Left ventricle myocardium inferior (tissue), 1 donor: Measurements from ENCODE around the gene ASTN1. TPM values are rescaled to one million over a fixed set of nuclear protein-coding genes. Genes with fewer than 3 reads are reported as not detected.

Experiments
- DNase-seq: peaks from one replicate; pipeline ENCODE4 v3.0.0-alpha.2; 2020
- H3K27ac ChIP-seq: fragments of 200-600 bp; replicated peaks from 2 replicates; pipeline ENCODE4 v1.8.0; 2021
- H3K27me3 ChIP-seq: fragments of 200-600 bp; 2 replicates; pipeline ENCODE4 v1.8.0; 2021; ENCODE audit warnings: low read depth
- H3K36me3 ChIP-seq: fragments of 200-600 bp; 2 replicates; pipeline ENCODE4 v1.8.0; 2021
- H3K4me1 ChIP-seq: fragments of 200-600 bp; 2 replicates; pipeline ENCODE4 v1.8.0; 2021
- H3K4me3 ChIP-seq: fragments of 200-600 bp; 2 replicates; pipeline ENCODE4 v1.8.0; 2021; ENCODE audit warnings: mild to moderate bottlenecking, moderate library complexity
- H3K9me3 ChIP-seq: fragments of 200-600 bp; replicated peaks from 2 replicates; pipeline ENCODE4 v1.8.0; 2021
- intact Hi-C: fragments of 100-400 bp; cut with micrococcal nuclease; formaldehyde crosslinking; loops from one replicate; pipeline ENCODE4 v1.11.0; 2022
- total RNA-seq: library from RNA; stranded (reverse); fragmentation: NEBNext Ultra II Directional; extraction: Animal tissue kit (Norgen Biotek cat#: 25700); gene quantifications from one replicate; pipeline ENCODE4 v1.2.1, GENCODE V29; 2021
- TF ChIP-seq, protein P1 (sequence below): fragments of 200-600 bp; IDR thresholded peaks from 2 replicates; pipeline ENCODE4 v1.8.0; 2021; ENCODE audit warnings: antibody characterized with exemption, mild to moderate bottlenecking, borderline replicate concordance
- donor health status: DM: no; HTN: yes; CAD: no; lungs with severe emphysema.

The ASTN1 gene
- total RNA-seq, 1 donor from 2014 or later = 0.33 TPM

DNA sequence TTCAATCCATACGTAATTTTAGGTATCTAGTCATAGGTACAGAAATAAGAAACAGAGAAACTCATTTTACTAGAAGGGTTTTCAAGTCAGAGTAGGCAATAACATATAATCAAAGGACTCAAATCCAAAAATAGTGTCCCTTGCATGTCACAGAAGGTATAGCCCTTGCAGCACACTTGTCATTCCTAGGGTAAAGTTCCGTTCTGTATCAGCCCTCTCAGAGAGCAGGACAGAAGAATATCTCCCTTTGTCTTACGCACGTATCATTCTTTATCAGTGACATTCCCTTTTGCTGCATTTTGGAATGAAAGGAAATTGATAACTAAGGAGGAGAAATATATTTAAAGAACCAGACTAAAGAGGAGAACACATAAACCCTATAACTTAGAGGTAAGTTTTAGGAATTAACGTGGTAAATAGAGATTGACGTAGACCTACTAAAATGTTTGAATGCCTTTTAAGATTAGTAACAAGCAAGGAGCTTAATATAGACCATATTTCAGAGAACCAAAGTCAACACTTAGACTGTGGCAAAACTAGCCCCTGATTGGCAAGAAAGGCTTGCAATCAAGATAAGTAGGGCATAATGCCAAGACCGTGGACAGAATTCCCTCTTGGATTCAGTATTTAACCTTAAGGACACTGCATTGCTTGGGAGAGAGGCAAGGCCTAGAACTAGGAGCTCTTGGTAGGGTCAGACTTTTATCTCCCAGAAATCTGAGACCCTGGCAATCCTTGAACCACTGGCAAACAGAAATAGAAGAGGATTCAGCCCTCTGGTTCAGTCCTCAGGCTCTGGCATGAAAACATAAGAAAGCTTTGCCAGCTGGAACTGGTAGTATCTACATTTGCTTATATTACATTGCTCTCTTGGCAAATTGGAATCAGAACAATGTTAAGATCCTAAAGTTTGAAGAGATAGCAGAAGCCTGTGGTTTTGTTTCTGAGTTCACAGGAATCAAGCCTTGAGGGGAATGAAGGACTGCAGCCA, 232.1 kb downstream of the ASTN1 start:
- H3K27ac ChIP-seq = peak overlapping the region; percentile 52
- TF ChIP-seq, protein P1, sequence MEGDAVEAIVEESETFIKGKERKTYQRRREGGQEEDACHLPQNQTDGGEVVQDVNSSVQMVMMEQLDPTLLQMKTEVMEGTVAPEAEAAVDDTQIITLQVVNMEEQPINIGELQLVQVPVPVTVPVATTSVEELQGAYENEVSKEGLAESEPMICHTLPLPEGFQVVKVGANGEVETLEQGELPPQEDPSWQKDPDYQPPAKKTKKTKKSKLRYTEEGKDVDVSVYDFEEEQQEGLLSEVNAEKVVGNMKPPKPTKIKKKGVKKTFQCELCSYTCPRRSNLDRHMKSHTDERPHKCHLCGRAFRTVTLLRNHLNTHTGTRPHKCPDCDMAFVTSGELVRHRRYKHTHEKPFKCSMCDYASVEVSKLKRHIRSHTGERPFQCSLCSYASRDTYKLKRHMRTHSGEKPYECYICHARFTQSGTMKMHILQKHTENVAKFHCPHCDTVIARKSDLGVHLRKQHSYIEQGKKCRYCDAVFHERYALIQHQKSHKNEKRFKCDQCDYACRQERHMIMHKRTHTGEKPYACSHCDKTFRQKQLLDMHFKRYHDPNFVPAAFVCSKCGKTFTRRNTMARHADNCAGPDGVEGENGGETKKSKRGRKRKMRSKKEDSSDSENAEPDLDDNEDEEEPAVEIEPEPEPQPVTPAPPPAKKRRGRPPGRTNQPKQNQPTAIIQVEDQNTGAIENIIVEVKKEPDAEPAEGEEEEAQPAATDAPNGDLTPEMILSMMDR = no peak

DNA sequence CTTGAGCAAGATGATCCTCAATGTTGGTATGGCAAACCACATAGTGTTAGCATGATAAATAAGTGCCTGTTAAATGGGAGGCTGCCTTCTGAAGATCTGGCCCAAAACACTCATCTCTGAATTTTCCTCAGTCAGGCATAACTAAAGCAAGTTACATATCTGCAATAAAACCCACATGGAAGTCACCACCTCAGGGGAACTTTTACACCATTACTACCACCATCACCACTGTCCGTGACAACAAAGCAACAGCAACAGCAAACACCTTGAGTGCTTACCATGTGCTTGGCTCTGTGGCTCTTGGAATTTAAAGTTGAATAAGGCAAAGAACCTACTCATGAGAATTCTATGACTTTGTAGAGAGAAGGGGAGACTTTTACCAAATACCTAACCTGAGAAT, 233.0 kb downstream of the ASTN1 start:
- intact Hi-C loops = no loop called here
- Histone ChIP-seq H3K36me3 (no peaks in the 10 kb centered on the region), H3K27ac (no peak overlapping the region), H3K9me3 (no peaks in the 10 kb centered on the region), H3K4me1 (peaks cover 17% of the 10 kb centered on the region), H3K27me3 (no peaks in the 10 kb centered on the region), H3K4me3 (no peak overlapping the region)
- TF ChIP-seq, protein P1 = no peak
- no peak for DNase-seq

More for the DNA sequence above, 232.1 kb downstream of the ASTN1 start:
- intact Hi-C loops = no loop called here
- Histone ChIP-seq H3K9me3 (no peaks in the 10 kb centered on the region), H3K4me1 (peaks cover 17% of the 10 kb centered on the region), H3K4me3 (no peak overlapping the region), H3K27me3 (no peaks in the 10 kb centered on the region), H3K36me3 (no peaks in the 10 kb centered on the region)
- no peak for DNase-seq

GRCh38 chr1:176926330-176927086, 238.0 kb downstream of the ASTN1 start:
- no peak for DNase-seq
- Histone ChIP-seq H3K27ac (no peak overlapping the region), H3K27me3 (no peaks in the 10 kb centered on the region), H3K9me3 (no peaks in the 10 kb centered on the region), H3K4me1 (no peaks in the 10 kb centered on the region), H3K36me3 (no peaks in the 10 kb centered on the region), H3K4me3 (no peak overlapping the region)
- TF ChIP-seq, protein P1 = no peak
- intact Hi-C loops = no loop called here

DNA sequence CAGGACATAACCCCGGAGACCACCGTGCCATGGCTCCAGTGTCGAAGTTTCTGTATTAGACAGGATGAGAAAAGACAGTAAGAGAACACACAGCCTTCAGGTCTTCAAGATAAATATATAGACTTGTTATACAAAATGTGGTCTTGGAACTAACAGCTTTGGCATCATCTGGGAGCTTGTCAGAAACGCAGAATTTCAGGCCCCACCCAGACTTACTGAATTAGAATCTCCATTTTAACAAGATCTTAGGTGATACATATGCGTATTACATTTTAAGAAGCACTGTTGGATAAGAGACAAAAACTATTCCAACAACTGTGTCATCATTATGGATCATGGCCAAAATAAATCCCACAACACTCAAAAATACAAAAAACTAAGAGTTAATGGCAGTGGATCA, 239.3 kb downstream of the ASTN1 start:
- H3K36me3 ChIP-seq = no peaks in the 10 kb centered on the region
- H3K27me3 ChIP-seq = no peaks in the 10 kb centered on the region
- H3K4me3 ChIP-seq = no peak overlapping the region
- no peak for DNase-seq
- no peaks in the 10 kb centered on the region for H3K4me1 ChIP-seq
- intact Hi-C loops = no loop called here
- H3K27ac ChIP-seq = no peak overlapping the region
- no peaks in the 10 kb centered on the region for H3K9me3 ChIP-seq
- TF ChIP-seq, protein P1 = no peak

- H3K27me3 ChIP-seq = peaks cover 12% of the 10 kb centered on the region
- TF ChIP-seq, protein P1 = no peak
Observed at GRCh38 chr1:176923283-176923682, 241.2 kb downstream of the ASTN1 start.

More at GRCh38 chr1:176923283-176923682, 241.2 kb downstream of the ASTN1 start:
- no peak for DNase-seq
- no peaks in the 10 kb centered on the region for H3K4me1 ChIP-seq
- H3K36me3 ChIP-seq = no peaks in the 10 kb centered on the region
- intact Hi-C loops = no loop called here
- no peak overlapping the region for H3K4me3 ChIP-seq
- no peaks in the 10 kb centered on the region for H3K9me3 ChIP-seq
- H3K27ac ChIP-seq = no peak overlapping the region
